K562 treated with DMSO at 1 percent for 4 hours (cell line): Measurements from ENCODE around the gene SLC16A12. TPM values are rescaled to one million over a fixed set of nuclear protein-coding genes. Genes with fewer than 3 reads are reported as not detected.

Source experiments
- total RNA-seq: library from RNA; unstranded; fragments of 300-600 nt; gene quantifications from 2 replicates; pipeline ENCODE4 v1.2.3, GENCODE V29; 2022; ENCODE audit not compliant: insufficient read depth

The SLC16A12 gene, protein sequence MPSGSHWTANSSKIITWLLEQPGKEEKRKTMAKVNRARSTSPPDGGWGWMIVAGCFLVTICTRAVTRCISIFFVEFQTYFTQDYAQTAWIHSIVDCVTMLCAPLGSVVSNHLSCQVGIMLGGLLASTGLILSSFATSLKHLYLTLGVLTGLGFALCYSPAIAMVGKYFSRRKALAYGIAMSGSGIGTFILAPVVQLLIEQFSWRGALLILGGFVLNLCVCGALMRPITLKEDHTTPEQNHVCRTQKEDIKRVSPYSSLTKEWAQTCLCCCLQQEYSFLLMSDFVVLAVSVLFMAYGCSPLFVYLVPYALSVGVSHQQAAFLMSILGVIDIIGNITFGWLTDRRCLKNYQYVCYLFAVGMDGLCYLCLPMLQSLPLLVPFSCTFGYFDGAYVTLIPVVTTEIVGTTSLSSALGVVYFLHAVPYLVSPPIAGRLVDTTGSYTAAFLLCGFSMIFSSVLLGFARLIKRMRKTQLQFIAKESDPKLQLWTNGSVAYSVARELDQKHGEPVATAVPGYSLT
- not detected in 2 replicates for total RNA-seq

DNA sequence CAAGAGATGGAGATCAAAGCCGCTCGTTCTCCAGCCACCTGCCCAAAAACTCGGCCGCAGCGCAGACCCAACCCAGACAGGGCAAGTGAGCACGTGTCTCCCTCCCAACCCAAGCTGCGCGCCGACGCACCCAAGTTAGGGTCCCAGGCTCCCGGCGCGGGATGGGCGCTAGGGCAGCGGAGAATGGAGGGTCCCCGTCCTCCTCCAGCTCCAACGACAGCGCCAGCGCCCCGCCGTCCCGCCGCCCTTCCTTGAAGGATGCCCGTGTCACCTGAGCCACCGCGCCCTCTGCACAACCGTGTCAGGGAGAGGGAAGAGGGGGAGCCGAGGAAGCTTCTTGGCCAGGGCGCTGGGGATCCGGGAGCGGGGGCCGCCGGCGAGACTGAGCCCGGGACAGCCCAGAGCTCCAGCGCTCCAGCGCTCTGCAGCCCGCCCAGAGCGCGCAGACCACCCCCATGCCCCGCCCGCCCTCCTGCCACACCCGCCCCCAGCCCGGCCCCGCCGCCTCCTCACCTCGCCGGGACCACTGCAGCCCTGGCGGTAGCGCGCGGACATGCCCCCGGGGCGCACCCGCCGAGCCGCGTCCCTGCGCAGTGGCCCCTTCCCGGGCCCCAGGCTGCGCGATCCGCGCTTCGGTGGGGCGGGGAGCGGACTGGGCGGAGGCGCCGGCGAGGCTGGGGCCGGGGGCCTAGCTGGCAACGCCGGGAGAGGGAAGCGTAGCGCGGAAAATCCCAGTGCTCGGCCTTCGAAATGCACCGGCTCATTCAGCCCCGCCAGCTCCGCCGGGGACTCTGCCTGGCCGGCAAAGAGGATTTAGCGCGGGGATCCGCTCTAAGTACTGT, at the start of gene SLC16A12:
TSS of gene SLC16A12 (minus strand) at position 424 of the 842 bp plus-strand sequence. CDS start 73,016 bp downstream, outside the sequence.

DNA sequence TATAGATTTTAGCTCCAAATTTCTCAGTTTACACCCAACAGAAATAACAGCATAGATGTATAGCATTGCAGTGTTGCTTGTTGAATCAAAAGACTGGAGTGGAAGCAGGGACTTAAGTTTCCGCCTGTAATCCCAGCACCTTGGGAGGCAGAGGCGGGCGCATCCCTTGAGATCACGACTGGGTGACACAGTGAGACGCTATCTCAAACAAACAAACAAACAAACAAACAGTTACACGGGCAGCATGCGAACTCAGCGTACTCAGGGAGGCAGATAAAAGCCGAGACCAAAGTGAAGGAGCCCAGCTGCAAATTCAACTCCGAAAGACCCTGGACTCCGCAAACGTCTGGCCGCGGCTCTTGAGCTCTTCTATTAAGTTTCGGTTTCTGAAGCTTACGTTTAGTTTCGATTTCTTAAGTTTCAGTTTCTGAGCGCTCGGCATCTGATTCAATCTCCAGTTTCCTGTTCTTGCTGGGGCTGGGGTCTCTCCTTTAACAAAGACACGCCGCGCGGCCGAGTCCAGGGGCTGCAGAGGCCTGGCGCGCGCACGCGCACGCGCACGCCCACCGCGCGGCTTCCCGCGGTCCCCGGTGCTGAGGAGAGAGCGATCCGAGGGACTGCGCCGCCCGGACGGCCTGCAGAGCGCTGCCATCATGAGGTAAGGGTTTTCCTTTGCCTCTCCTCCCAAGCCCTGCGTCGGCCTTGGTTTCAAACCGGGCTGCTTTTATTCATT, 121.1 kb downstream of the SLC16A12 start, which contains the start of gene IFIT5:
TSS of gene IFIT5 (plus strand) at position 423 of the 733 bp plus-strand sequence. CDS start at position 654, 231 bp downstream.

DNA sequence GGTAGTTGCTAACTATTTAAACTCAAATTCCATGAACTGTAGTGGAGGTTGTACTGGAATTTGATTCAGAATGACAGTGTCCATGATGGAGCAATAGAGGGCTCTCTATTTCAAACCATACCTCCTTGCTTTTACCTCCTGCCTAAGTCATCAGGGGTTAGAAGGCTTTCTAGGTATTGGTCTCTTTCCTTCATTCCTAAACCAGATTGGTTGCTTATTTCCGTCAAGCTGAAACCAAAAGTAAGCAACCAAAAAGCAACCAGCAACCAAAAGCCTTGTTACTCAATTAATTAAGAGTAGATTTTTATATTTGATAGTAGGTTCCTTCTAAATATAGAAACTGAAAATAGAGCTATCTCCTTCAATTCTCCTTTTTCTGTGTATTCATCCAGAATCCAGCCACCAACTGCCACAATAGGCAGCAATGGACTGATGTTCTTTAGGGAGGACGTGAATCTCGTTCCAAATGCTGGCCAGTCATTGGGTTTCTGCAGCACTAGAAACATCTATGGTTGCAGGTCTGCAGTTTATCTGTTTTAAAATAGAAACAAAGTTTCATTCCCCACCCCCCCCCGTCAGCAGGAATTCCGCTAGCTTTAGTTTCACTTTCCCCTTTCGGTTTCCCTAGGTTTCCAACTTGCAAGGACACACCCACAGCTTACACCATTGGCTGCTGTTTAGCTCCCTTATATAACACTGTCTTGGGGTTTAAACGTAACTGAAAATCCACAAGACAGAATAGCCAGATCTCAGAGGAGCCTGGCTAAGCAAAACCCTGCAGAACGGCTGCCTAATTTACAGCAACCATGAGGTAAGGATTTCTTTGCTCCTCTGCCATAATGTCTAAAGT, 143.3 kb downstream of the SLC16A12 start, which contains the start of gene IFIT1:
TSS of gene IFIT1 (plus strand) at position 717 of the 850 bp plus-strand sequence. CDS start at position 807, 90 bp downstream.

Other genes with a start within 250 kb of the SLC16A12 start
- gene IFIT2, start 233.5 kb downstream of the SLC16A12 start, total RNA-seq = 0.51 TPM in 1 of 2 replicates, not detected in the other
- gene IFIT3, start 207.6 kb downstream of the SLC16A12 start, total RNA-seq = 2.0 and 2.9 TPM in 2 replicates
- not detected in 2 replicates for gene IFIT1B, start 157.5 kb downstream of the SLC16A12 start, total RNA-seq
- gene IFIT1, start 143.0 kb downstream of the SLC16A12 start, total RNA-seq = 0.34 TPM in 1 of 2 replicates, not detected in the other
- gene IFIT5, start 121.0 kb downstream of the SLC16A12 start, total RNA-seq = not detected in 2 replicates
- gene PANK1, start 109.6 kb upstream of the SLC16A12 start, total RNA-seq = 2.1 and 4.6 TPM in 2 replicates
- gene KIF20B, start 166.0 kb upstream of the SLC16A12 start, total RNA-seq = 9.6 and 9.9 TPM in 2 replicates